ENCODE measurements around the gene SYT6.

Gene SYT6

DNA sequence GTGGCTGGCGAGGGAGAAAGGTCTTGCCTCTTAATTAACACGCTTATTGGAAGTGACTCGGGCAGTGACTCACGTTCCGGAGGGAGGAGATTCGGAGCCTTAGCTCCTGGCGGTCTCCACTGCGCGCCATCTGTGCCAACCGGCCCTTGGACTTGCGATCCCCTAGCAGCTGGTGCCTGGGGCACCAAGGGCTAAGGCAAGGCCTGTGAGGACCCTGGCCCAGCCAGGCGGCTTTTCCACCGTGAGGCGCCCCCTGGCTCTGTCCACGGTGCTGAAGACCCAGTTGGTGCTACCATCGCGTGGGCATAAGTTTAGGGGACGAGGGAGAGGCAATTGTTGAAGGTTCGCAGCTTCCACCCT lies 1.3 kb upstream of the SYT6 start:
- TF ChIP-seq, protein P1, sequence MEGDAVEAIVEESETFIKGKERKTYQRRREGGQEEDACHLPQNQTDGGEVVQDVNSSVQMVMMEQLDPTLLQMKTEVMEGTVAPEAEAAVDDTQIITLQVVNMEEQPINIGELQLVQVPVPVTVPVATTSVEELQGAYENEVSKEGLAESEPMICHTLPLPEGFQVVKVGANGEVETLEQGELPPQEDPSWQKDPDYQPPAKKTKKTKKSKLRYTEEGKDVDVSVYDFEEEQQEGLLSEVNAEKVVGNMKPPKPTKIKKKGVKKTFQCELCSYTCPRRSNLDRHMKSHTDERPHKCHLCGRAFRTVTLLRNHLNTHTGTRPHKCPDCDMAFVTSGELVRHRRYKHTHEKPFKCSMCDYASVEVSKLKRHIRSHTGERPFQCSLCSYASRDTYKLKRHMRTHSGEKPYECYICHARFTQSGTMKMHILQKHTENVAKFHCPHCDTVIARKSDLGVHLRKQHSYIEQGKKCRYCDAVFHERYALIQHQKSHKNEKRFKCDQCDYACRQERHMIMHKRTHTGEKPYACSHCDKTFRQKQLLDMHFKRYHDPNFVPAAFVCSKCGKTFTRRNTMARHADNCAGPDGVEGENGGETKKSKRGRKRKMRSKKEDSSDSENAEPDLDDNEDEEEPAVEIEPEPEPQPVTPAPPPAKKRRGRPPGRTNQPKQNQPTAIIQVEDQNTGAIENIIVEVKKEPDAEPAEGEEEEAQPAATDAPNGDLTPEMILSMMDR (conservative IDR thresholded peaks at IDR 0.05): no peak
- TF ChIP-seq ZFX (IDR thresholded peaks at IDR 0.05): no peak
- H3K27ac ChIP-seq: no peak overlapping the region

DNA sequence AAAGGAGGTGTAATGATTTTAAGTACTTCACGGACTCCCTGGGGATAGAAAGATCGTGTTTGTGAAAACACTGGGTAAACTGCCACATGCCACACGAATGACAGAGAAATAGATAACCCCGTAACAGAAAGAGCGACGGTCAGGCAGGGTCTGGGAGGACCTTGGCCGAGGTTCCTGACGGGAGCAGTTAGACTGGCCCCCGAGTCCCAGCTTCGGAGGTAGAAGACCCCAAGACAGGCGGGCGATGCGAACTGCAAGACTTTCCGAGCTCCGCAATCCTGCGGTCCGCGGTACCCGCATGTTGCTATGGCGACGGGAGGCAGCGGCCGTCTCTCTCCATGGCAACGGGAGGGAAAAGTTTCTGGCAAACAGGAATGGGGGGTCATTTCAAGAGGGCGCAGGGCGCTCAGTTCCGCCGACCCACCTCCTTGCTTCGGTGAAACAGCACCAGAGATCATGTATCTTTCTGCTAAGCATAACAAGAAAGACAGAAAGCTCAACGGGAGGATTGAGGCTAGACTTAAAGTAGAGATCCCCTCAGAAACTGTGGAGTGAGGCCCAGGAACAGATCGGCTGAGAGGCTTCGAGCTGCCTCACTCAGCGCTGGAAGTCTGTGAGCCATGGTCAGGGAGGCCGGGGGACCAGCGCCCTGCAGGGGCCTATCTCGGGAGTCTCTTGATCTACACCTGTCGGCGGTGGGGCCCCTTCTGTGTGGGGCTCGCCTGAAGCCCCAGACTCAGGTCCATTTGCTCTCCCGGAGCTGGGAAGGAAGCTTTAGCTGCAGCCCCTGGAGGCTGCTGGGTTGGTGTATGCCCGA lies 685 bp upstream of the SYT6 start:
- TF ChIP-seq ZFX (IDR thresholded peaks at IDR 0.05): no peak
- TF ChIP-seq, protein P1 (conservative IDR thresholded peaks at IDR 0.05): no peak
- H3K27ac ChIP-seq: no peak overlapping the region

- no peak for TF ChIP-seq ZFX (IDR thresholded peaks at IDR 0.05)
- TF ChIP-seq, protein P1 (conservative IDR thresholded peaks at IDR 0.05): no peak
- no peak overlapping the region for H3K27ac ChIP-seq
These were observed 985 bp downstream of the SYT6 start for GRCh38 chr1:114152508-114153260.

- H3K27ac ChIP-seq: no peak overlapping the region
- no peak for TF ChIP-seq ZFX (IDR thresholded peaks at IDR 0.05)
- TF ChIP-seq, protein P1 (conservative IDR thresholded peaks at IDR 0.05): no peak
These were observed 1.6 kb downstream of the SYT6 start for GRCh38 chr1:114152089-114152507.

- no peak for TF ChIP-seq ZFX (IDR thresholded peaks at IDR 0.05)
- TF ChIP-seq, protein P1 (conservative IDR thresholded peaks at IDR 0.05): no peak
- no peak overlapping the region for H3K27ac ChIP-seq
These were observed 3.7 kb downstream of the SYT6 start for GRCh38 chr1:114150016-114150415.

- H3K27ac ChIP-seq: no peak overlapping the region
- TF ChIP-seq, protein P1 (conservative IDR thresholded peaks at IDR 0.05): no peak
- TF ChIP-seq ZFX (IDR thresholded peaks at IDR 0.05): no peak
These were observed 4.5 kb downstream of the SYT6 start for GRCh38 chr1:114149211-114149610.

DNA sequence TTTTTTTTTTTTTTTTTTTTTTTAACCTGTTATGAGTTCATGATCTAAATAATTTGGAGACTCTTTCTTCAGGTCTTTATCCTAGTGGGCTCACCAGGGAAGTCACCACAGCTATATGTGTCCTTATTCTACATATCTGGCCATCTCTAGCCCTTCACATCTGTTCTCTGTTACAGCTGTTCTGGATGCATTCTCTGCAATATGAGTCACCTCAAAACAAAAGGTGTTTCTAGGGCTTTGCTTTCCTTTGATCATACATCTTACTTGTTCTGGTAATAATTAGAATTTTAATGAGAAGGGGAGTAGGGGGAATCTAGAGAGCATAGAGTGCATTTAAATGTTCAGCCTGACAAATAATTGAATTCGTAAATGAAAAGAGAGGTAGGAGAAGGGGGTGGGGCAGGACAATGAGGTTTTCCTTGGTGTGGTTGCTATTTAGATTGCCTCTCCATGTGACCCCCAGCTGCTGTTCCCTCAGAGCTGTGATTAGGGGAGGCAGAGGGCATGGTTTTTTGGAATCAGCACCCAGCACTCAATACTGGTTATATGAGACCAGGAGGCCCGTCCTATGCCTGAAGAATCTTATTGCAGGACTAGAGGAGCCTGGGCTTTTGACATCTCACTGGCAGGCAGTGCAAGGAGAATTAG lies 8.0 kb downstream of the SYT6 start:
- no peak for TF ChIP-seq ZFX (IDR thresholded peaks at IDR 0.05)
- TF ChIP-seq, protein P1 (conservative IDR thresholded peaks at IDR 0.05): no peak
- H3K27ac ChIP-seq: no peak overlapping the region
